Omental fat pad (tissue), 4 donors: ENCODE data around the gene DRAP1. TPM values are rescaled to one million over a fixed set of nuclear protein-coding genes. Genes with fewer than 3 reads are reported as not detected.
A peak's percentile ranks its signal among the peaks of the same experiment; 100 is the strongest.

ENCODE experiments used
- ATAC-seq: fragments of 150-250 bp; one replicate; pipeline ENCODE4 v1.9.1; 2016; ENCODE audit warnings: mild to moderate bottlenecking, moderate library complexity; ENCODE audit not compliant: low FRiP score
- DNase-seq: peaks from one replicate; pipeline ENCODE4 v3.0.0-alpha.2; 2019; ENCODE audit warnings: low spot score
- CTCF ChIP-seq, 3 donors: fragments of 450-650 bp; IDR thresholded peaks; one replicate each; pipeline ENCODE4 v1.5.1; 2016 to 2017; ENCODE audit warnings: antibody characterized with exemption in 3 of 3, mild to moderate bottlenecking in 3 of 3, moderate library complexity in 2 of 3
- total RNA-seq, 4 donors: library from RNA; depleted of rRNA; stranded (reverse); fragments of >200 nt; gene quantifications; one replicate each; pipeline ENCODE4 v1.1.0, GENCODE V29; 2016

The DRAP1 gene, protein sequence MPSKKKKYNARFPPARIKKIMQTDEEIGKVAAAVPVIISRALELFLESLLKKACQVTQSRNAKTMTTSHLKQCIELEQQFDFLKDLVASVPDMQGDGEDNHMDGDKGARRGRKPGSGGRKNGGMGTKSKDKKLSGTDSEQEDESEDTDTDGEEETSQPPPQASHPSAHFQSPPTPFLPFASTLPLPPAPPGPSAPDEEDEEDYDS
- 10 to 100 TPM; 53.0 to 88.6 (median 72.5) TPM for total RNA-seq

GRCh38 chr11:65919141-65919572, at the start of gene DRAP1:
Gene DRAP1 (plus strand): TSS chr11:65919426. CDS start chr11:65919502, 76 bp downstream.
- DNase-seq, result peak; percentile 89
- ATAC-seq, result peak; percentile 90
- no peak for TF ChIP-seq CTCF (IDR thresholded peaks at IDR 0.05)

DNA sequence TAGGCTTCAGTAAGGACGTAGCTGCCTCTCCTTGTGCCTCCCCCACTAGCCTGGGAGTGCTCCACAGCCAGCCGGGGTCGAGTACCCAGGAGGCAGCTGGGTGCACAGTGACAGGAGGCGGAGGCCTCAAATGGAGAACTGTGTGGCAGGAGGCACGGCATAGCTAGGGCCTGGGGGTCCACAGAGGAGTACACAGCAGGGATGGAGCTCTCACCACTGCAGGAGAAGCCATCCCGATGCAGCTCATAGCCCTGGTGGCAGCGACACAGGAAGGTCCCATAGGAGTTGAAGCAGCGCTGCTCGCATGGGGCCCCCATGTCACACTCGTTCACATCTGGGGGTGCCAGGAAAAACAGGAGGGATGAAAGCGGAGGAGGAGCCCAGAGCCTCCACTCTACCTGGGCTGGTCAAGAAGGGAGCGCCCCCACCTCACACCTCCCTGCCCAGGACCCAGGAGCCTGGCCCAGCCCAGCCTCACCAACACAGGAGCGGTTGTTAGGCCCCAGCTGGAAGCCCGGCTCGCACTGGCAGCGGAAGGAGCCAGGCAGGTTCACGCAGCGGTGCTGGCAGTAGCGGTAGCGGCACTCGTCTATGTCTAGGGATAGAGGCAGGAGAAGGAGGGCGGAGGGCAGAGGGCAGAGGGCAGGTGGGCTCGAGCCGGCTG, 49.5 kb upstream of the DRAP1 start:
- ATAC-seq (no peak), DNase-seq (no peak)
- TF ChIP-seq CTCF (IDR thresholded peaks at IDR 0.05), result no peak

- ATAC-seq (no peak), DNase-seq (no peak)
- no peak for TF ChIP-seq CTCF (IDR thresholded peaks at IDR 0.05)
Measured at GRCh38 chr11:65870307-65870658, 48.9 kb upstream of the DRAP1 start.

GRCh38 chr11:65870706-65871681, 48.2 kb upstream of the DRAP1 start:
- DNase-seq, result no peak
- no peak for ATAC-seq
- TF ChIP-seq CTCF (IDR thresholded peaks at IDR 0.05), result no peak

GRCh38 chr11:65871811-65872548, 47.2 kb upstream of the DRAP1 start:
- TF ChIP-seq CTCF (IDR thresholded peaks at IDR 0.05), result no peak
- DNase-seq, result no peak
- ATAC-seq, result peak; percentile 56

- DNase-seq (no peak), ATAC-seq (peak; percentile 16)
- TF ChIP-seq CTCF (IDR thresholded peaks at IDR 0.05), result no peak
Measured at GRCh38 chr11:65872586-65873317, 46.5 kb upstream of the DRAP1 start, which contains the start of gene EFEMP2. Gene EFEMP2 (minus strand): TSS chr11:65872800. CDS start chr11:65872354, 446 bp downstream.
